ENCODE results near the gene RCN1. TPM values are rescaled to one million over a fixed set of nuclear protein-coding genes. Genes with fewer than 3 reads are reported as not detected.

The RCN1 gene
- total and polyA plus RNA-seq, 2 of the 8 experiments (the other 6 are each of a cell fraction or from before 2014, with no cell fraction given), result 45.1 to 123 TPM

DNA sequence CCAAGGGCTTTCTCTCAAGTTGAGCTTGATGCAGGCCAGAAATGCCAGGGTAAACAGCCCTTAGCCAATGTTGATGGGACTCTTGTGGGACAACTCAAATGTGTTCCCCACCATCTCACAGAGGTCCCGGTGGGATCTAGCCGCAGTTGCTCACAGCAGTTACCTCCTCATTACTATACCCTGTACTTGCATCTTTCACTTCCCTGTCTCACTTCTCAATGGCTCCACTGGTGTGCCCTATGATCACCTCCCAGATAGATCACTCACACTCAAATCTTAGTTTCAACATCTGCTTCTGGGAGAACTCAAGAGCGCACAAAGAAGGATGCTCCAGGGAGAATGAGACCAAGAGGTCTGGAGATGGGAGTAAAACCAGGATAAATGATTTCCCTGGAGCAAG, 47.0 kb downstream of the RCN1 start:
- H2BK15ac ChIP-seq (ENCODE audit: low read length), result no peak overlapping the region
- H2BK5ac ChIP-seq (ENCODE audit: low read depth, low read length), result no peak overlapping the region
- H3K27ac ChIP-seq (ENCODE audit: low read depth, low read length), result no peak overlapping the region
- no peak overlapping the region for H2BK120ac ChIP-seq (replicated peaks; ENCODE audit: low read depth, low read length)
- no peak overlapping the region for H3K14ac ChIP-seq (ENCODE audit: insufficient read length)
- DNase-seq (ENCODE audit: low read depth in 1 of 2, low spot score in 2 of 2) (no peak), FAIRE-seq (no peak)
- no peak overlapping the region for H3K56ac ChIP-seq (replicated peaks; ENCODE audit: insufficient read length, low read depth, low read length)
- H3K27me3 ChIP-seq (replicated peaks in 1 of 4; ENCODE audit: control insufficient read depth in 3 of 4, extremely low read depth in 1 of 4, insufficient read depth in 3 of 4, low read length in 3 of 4), result no peaks in the 10 kb centered on the region
- H4K5ac ChIP-seq (ENCODE audit: insufficient read length, low read depth, low read length), result no peak overlapping the region
- no peak overlapping the region for H2BK12ac ChIP-seq (ENCODE audit: low read depth, low read length)
- H3K36me3 ChIP-seq (ENCODE audit: control insufficient read depth in 2 of 4, insufficient read depth in 4 of 4, low read length in 3 of 4), result no peaks in the 10 kb centered on the region
- no peaks in the 10 kb centered on the region for H3K79me1 ChIP-seq (ENCODE audit: low read depth, low read length)
- H3K23me2 ChIP-seq (ENCODE audit: low read depth, low read length), result no peaks in the 10 kb centered on the region
- H4K20me1 ChIP-seq (replicated peaks in 1 of 2; ENCODE audit: control insufficient read depth in 1 of 2, insufficient read depth in 2 of 2, low read length in 2 of 2), result no peaks in the 10 kb centered on the region
- TF ChIP-seq SP4 (IDR thresholded peaks at IDR 0.05; ENCODE audit: low read length) (no peak), NRF1 (IDR thresholded peaks at IDR 0.05; ENCODE audit: low read depth, low read length) (no peak), KDM4A (IDR thresholded peaks at IDR 0.05; ENCODE audit: low read depth, low read length, severe bottlenecking) (no peak)
- H3K18ac ChIP-seq (ENCODE audit: extremely low read depth, low read length), result no peak overlapping the region
- POLR2A ChIA-PET (ENCODE audit: partially characterized antibody), result no interaction called here
- no peaks in the 10 kb centered on the region for H3K4me1 ChIP-seq (replicated peaks in 1 of 4; ENCODE audit: control insufficient read depth in 3 of 4, insufficient read depth in 4 of 4, low read length in 3 of 4)
- no peak overlapping the region for H3K4me2 ChIP-seq (ENCODE audit: insufficient read depth in 1 of 2, low read depth in 2 of 2, low read length in 2 of 2)
- H3K9me3 ChIP-seq (ENCODE audit: insufficient read depth in 2 of 2, low read depth in 1 of 2, low read length in 1 of 2), result 0 out of 4 replicates have a peak, but pooled peaks cover 0 to 3% of the 10 kb centered on the region in 2 experiments
- no peak overlapping the region for H3K4me3 ChIP-seq (ENCODE audit: extremely low read depth in 1 of 4, insufficient read depth in 2 of 4, low read depth in 3 of 4, low read length in 4 of 4)
- H4K8ac ChIP-seq (ENCODE audit: extremely low read depth, insufficient read depth, low read length), result no peak overlapping the region
- H2AK5ac ChIP-seq (ENCODE audit: low read depth, low read length), result no peak overlapping the region
- no peak overlapping the region for H4K91ac ChIP-seq (replicated peaks; ENCODE audit: insufficient read length, low read length)
- no peak overlapping the region for H3K23ac ChIP-seq (ENCODE audit: insufficient read length)
- no peak overlapping the region for H3K9ac ChIP-seq (replicated peaks in 1 of 4; ENCODE audit: extremely low read depth in 1 of 4, low read depth in 3 of 4, low read length in 3 of 4)
- no peak overlapping the region for H2AFZ ChIP-seq (ENCODE audit: low read length)
- no peaks in the 10 kb centered on the region for H3K79me2 ChIP-seq (ENCODE audit: control insufficient read depth in 1 of 2, insufficient read depth in 2 of 2, low read length in 2 of 2)
- CTCF ChIA-PET (ENCODE audit: partially characterized antibody), result interaction anchor here (0.6 to 2.4 kb wide), 3 partner anchors 38 to 1051 kb away, joined by 3 to 13 read pairs (median 4); no protein-coding TSS in a partner anchor
- 90% methylated on average over 3 of the region's 3 CpGs; no CpG with 5 or more reads in 1 of the 2 experiments for WGBS, 2 experiments (ENCODE audit: extremely low coverage in 1 of 2, insufficient coverage in 1 of 2, insufficient read length in 1 of 2, insufficient replicate concordance in 2 of 2, low coverage in 1 of 2, low lambda C conversion rate in 2 of 2, missing lambda C conversion rate in 1 of 2)
- H3K4ac ChIP-seq (replicated peaks; ENCODE audit: insufficient read length, low read depth, low read length), result no peak overlapping the region
- no peak overlapping the region for H2BK20ac ChIP-seq (ENCODE audit: low read length)

All from H1 (cell line).